Neural crest cell (in vitro differentiated cells): ENCODE measurements around the gene NOVA2. TPM values are rescaled to one million over a fixed set of nuclear protein-coding genes. Genes with fewer than 3 reads are reported as not detected.
A peak's percentile ranks its signal among the peaks of the same experiment; 100 is the strongest.

Experiments
- DNase-seq: peaks from one replicate; pipeline ENCODE4 v3.0.0; 2021; ENCODE audit warnings: low read depth, mixed read lengths, low spot score
- H3K27ac Mint-ChIP-seq: one replicate; pipeline ENCODE4 v1.8.0; 2021; ENCODE audit warnings: mild to moderate bottlenecking, mixed read lengths; ENCODE audit not compliant: unreplicated experiment
- H3K27me3 Mint-ChIP-seq: 2 replicates; pipeline ENCODE4 v1.8.0; 2021; ENCODE audit warnings: low read depth, mild to moderate bottlenecking, mixed read lengths
- H3K36me3 Mint-ChIP-seq: 2 replicates; pipeline ENCODE4 v1.8.0; 2021; ENCODE audit warnings: low read depth, mild to moderate bottlenecking, mixed read lengths
- H3K4me1 Mint-ChIP-seq: 2 replicates; pipeline ENCODE4 v1.8.0; 2021; ENCODE audit warnings: mixed read lengths
- H3K4me3 Mint-ChIP-seq: one replicate; pipeline ENCODE4 v1.8.0; 2021; ENCODE audit warnings: mild to moderate bottlenecking, mixed read lengths
- H3K9me3 Mint-ChIP-seq: 2 replicates; pipeline ENCODE4 v1.8.0; 2021; ENCODE audit warnings: mixed read lengths
- total RNA-seq: library from RNA; stranded (reverse); gene quantifications from 2 replicates; pipeline ENCODE4 v1.2.1, GENCODE V29; 2021
- TF ChIP-seq, protein P1 (sequence below): fragments of 200-600 bp; sonication (generic); conservative IDR thresholded peaks from 2 replicates; pipeline ENCODE4 v1.5.0; 2021; ENCODE audit warnings: antibody characterized with exemption, mild to moderate bottlenecking

NOVA2 gene
- total RNA-seq, 1 donor from 2014 or later: 25.5 TPM

DNA sequence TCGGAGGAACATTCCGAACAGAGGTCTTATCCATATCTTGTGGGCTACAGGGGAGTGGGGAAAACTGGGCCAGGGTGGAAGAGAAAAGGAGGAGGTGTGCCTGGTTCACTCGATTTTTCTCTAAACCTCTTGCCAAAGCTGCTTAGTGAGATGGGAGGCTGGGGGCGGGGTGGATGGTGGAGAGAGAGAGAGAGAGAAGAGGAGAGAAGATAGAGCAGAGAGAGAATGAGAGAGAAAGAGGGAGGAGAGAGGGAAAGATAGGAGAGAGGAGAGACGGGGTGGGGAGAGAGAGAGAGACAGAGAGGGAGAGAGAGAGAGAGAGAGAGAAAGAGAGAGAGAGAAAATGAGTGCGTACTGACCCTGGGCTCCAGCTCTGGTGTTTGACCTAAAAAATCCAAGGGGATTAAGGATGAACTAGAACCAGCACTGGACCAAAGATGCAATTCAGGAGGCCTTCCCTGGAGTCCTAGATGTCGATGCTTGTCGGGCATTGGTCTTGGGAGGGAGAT lies 14.1 kb downstream of the NOVA2 start:
- H3K27me3 Mint-ChIP-seq: peaks cover 20% of the 10 kb centered on the region
- no peaks in the 10 kb centered on the region for H3K9me3 Mint-ChIP-seq
- peaks cover 50% of the 10 kb centered on the region for H3K4me1 Mint-ChIP-seq
- H3K36me3 Mint-ChIP-seq: peaks cover 7% of the 10 kb centered on the region
- no peak for DNase-seq
- H3K27ac Mint-ChIP-seq: peak overlapping the region; percentile 86
- H3K4me3 Mint-ChIP-seq: no peak overlapping the region
- TF ChIP-seq, protein P1, sequence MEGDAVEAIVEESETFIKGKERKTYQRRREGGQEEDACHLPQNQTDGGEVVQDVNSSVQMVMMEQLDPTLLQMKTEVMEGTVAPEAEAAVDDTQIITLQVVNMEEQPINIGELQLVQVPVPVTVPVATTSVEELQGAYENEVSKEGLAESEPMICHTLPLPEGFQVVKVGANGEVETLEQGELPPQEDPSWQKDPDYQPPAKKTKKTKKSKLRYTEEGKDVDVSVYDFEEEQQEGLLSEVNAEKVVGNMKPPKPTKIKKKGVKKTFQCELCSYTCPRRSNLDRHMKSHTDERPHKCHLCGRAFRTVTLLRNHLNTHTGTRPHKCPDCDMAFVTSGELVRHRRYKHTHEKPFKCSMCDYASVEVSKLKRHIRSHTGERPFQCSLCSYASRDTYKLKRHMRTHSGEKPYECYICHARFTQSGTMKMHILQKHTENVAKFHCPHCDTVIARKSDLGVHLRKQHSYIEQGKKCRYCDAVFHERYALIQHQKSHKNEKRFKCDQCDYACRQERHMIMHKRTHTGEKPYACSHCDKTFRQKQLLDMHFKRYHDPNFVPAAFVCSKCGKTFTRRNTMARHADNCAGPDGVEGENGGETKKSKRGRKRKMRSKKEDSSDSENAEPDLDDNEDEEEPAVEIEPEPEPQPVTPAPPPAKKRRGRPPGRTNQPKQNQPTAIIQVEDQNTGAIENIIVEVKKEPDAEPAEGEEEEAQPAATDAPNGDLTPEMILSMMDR: no peak

DNA sequence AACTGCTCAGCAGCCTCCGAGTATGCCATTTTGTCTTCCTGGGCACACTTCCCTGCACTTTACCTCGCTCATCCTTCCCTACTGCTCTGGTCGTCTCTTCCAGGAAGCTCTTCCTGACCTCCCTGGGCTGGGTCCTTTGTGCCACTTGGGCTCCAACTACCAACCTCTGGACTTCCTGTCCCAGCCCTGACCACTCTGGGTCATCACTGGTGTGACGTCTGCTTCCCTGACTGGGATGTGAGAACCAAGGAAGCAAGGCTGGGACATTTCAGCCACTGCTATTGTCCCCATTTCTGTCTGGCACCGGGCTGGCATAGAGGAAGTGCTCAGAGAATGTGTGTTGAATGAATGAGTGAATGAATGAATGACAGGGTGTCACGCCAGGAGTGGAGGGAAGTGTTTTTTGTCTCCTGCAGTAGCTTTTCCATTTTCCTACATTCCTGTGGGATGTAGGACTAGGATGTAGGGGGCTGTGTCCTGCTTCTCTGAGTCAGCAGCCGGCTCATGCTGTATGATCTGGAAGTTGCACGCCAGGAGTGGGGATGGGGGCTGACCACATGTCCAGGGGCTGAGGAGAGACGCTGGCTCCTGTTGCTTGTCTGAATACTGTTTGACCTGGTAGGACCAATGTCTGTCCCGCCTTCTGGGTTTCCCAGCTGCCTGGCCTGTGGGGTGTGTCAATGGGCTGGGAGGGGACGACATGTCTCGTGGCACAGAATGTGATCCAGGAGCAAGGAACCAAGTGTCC lies 14.7 kb downstream of the NOVA2 start:
- peaks cover 56% of the 10 kb centered on the region for H3K4me1 Mint-ChIP-seq
- peak overlapping the region; percentile 86 for H3K27ac Mint-ChIP-seq
- peaks cover 20% of the 10 kb centered on the region for H3K27me3 Mint-ChIP-seq
- TF ChIP-seq, protein P1: no peak
- DNase-seq: no peak
- H3K36me3 Mint-ChIP-seq: peaks cover 7% of the 10 kb centered on the region
- H3K4me3 Mint-ChIP-seq: no peak overlapping the region
- no peaks in the 10 kb centered on the region for H3K9me3 Mint-ChIP-seq

DNA sequence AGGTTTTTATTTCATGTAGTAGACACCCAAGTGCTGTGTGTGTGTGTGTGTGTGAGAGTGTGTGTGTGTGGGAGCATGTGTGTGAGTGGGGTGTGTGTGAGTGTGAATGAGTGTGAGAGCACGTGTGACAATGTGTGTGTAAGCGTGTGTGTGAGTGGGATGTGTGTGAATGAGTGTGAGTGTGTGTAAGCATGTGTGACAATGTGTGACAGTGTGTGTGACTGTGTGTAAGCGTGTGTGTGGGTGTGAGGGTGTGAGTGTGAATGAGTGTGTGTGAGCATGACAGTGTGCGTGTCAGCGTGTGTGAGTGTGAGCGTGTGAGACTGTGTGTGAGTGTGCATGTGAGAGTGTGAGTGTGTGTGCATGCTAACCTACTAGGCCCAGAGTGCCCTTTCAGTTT lies 15.3 kb downstream of the NOVA2 start:
- peaks cover 62% of the 10 kb centered on the region for H3K4me1 Mint-ChIP-seq
- DNase-seq: no peak
- H3K27me3 Mint-ChIP-seq: peaks cover 20% of the 10 kb centered on the region
- TF ChIP-seq, protein P1: no peak
- H3K27ac Mint-ChIP-seq: no peak overlapping the region
- no peaks in the 10 kb centered on the region for H3K9me3 Mint-ChIP-seq
- no peak overlapping the region for H3K4me3 Mint-ChIP-seq
- H3K36me3 Mint-ChIP-seq: peaks cover 7% of the 10 kb centered on the region

DNA sequence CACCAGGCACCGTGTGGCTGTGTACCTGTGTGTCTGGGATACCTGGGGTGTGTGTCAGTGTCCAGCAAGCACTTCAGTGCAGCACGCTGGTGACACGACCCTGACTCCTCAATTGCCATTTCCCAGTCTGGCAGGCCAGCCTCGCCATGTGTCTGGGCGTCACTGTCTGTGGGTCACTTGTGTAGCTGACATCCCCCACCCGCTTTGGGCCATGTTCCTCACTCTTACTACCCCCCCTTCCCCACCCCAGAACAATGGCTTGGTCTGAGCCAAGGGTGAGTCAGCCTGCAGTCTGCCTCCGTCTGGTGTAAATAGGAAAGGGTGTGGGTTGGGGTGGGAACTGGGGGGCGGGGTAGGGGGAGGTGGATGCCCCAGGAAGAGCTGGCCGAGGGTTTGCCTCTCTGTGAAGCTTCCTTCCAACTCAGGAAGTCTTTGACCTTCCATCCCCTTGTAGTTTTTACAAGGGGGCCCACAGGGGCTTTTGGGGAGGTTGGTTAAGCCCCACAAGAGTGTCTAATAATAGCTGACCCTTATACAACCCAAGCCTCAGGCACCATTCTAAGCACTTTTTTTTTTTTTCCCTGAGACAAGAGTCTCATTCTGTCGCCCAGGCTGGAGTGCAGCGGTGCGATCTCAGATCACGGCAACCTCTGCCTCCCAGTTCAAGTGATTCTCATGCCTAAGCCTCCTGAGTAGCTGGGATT lies 17.6 kb downstream of the NOVA2 start:
- no peak overlapping the region for H3K27ac Mint-ChIP-seq
- H3K36me3 Mint-ChIP-seq: peaks cover 7% of the 10 kb centered on the region
- no peaks in the 10 kb centered on the region for H3K9me3 Mint-ChIP-seq
- DNase-seq: peak; percentile 43
- peaks cover 22% of the 10 kb centered on the region for H3K27me3 Mint-ChIP-seq
- H3K4me1 Mint-ChIP-seq: peaks cover 67% of the 10 kb centered on the region
- TF ChIP-seq, protein P1: no peak
- peak overlapping the region; percentile 52 for H3K4me3 Mint-ChIP-seq

DNA sequence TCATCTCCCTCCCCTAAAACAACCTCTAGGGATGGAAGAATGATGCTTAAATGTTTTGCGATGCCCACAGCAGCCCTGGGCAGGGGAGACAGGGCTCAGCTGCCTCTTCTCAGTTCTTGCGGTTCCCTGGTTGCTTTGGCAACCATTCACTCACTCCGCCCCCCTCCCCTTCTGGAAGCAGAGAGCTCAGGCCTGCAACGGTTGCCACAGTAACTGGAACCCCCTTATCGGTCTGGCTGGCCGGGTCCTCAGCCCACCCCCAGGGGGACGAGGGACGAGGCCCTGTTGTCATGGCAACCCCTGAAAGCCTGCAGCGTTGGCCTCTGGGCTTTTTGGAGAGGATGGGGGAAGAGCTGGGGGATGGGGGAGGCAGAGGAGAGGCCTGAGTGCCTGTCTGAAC lies 19.5 kb downstream of the NOVA2 start:
- Mint-ChIP-seq H3K9me3 (no peaks in the 10 kb centered on the region), H3K4me1 (peaks cover 51% of the 10 kb centered on the region), H3K36me3 (peaks cover 7% of the 10 kb centered on the region), H3K4me3 (peak overlapping the region; percentile 1), H3K27me3 (peaks cover 18% of the 10 kb centered on the region), H3K27ac (peak overlapping the region; percentile 93)
- peak; percentile 76 for DNase-seq
- TF ChIP-seq, protein P1: no peak
